Sigmoid colon (tissue), 3 donors: ENCODE data around the gene EHMT1.

Experiments used
- POLR2A ChIP-seq, 2 donors: fragments of 450-650 bp; IDR thresholded peaks; one replicate each; pipeline ENCODE4 v1.6.1; 2016; ENCODE audit warnings: antibody characterized with exemption in 2 of 2, mild to moderate bottlenecking in 2 of 2, moderate library complexity in 2 of 2
- TF ChIP-seq, protein P1 (sequence below), 4 experiments: fragments of 450-650 bp in 3 of 4; fragments of 200-600 bp in 1 of 4; IDR thresholded peaks; one replicate each; pipeline ENCODE4 v1.5.1; 2016 to 2019; ENCODE audit warnings: antibody characterized with exemption in 4 of 4, mild to moderate bottlenecking in 3 of 4, moderate library complexity in 2 of 4

DNA sequence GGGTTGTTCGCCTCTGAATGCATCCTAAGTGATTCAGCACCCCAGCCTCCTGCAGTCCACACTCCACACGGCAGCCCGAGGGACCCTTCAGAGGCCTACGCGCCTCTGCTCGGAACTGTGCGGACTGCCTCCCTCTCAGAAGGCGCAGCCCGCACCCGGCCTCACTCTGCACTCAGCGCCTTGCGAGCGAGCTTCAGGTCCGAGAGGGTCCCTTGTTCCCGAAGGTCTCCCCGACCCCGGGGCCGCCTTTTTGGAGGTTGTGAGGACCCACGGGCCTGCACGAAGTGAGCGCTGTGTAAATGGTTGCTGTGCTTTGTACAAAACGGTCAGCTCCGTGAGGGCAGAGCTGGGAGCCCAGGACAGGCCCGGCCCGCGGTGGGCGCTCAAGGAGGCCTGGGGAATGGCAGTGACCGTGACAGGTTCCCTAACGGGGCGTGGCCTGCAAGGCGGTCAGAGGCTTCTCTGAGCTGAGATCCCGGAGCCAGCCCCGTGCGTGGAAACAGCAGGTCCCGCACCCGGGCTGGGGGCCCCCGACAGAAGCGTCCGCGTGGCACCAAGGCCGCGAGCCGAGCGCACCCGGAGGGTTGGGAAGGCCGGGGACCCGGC, 258.1 kb downstream of the EHMT1 start:
- TF ChIP-seq, protein P1, sequence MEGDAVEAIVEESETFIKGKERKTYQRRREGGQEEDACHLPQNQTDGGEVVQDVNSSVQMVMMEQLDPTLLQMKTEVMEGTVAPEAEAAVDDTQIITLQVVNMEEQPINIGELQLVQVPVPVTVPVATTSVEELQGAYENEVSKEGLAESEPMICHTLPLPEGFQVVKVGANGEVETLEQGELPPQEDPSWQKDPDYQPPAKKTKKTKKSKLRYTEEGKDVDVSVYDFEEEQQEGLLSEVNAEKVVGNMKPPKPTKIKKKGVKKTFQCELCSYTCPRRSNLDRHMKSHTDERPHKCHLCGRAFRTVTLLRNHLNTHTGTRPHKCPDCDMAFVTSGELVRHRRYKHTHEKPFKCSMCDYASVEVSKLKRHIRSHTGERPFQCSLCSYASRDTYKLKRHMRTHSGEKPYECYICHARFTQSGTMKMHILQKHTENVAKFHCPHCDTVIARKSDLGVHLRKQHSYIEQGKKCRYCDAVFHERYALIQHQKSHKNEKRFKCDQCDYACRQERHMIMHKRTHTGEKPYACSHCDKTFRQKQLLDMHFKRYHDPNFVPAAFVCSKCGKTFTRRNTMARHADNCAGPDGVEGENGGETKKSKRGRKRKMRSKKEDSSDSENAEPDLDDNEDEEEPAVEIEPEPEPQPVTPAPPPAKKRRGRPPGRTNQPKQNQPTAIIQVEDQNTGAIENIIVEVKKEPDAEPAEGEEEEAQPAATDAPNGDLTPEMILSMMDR (IDR thresholded peaks at IDR 0.05), result no peak
- TF ChIP-seq POLR2A (IDR thresholded peaks at IDR 0.05), result no peak
